Fibroblast of villous mesenchyme (primary cell): ENCODE data around the gene TMC8. TPM values are rescaled to one million over a fixed set of nuclear protein-coding genes. Genes with fewer than 3 reads are reported as not detected.

Experiments
- DNase-seq: peaks from one replicate; pipeline ENCODE4 v3.0.0-alpha.2; 2010; ENCODE audit warnings: low read depth
- H3K4me3 ChIP-seq: 2 replicates; pipeline ENCODE4 v1.5.1; 2011; ENCODE audit warnings: low read depth, mild to moderate bottlenecking, low read length
- total RNA-seq: library from RNA; depleted of rRNA; stranded (reverse); fragments of >200 nt; gene quantifications from 2 replicates; pipeline ENCODE4 v1.2.3, GENCODE V29; 2012
- TF ChIP-seq, protein P1 (sequence below): IDR thresholded peaks from 2 replicates; pipeline ENCODE4 v1.5.1; 2012; ENCODE audit warnings: low read depth, mild to moderate bottlenecking, low read length; ENCODE audit not compliant: insufficient read depth

Gene TMC8
- total RNA-seq, 1 donor, result not detected

DNA sequence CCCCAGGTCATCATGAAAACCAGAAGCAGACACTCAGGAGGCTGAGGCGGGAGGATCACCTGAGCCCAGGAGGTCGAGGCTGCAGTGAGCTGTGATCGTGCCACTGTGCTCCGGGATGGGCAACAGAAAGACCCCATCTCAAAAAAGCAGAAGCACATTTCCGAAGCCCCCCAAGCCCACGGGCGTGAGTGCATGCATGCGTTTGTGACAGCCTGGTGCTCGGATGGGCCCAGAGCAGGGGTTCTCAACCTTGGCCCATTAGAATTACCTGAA is 21.1 kb upstream of the TMC8 start:
- no peak for DNase-seq
- TF ChIP-seq, protein P1, sequence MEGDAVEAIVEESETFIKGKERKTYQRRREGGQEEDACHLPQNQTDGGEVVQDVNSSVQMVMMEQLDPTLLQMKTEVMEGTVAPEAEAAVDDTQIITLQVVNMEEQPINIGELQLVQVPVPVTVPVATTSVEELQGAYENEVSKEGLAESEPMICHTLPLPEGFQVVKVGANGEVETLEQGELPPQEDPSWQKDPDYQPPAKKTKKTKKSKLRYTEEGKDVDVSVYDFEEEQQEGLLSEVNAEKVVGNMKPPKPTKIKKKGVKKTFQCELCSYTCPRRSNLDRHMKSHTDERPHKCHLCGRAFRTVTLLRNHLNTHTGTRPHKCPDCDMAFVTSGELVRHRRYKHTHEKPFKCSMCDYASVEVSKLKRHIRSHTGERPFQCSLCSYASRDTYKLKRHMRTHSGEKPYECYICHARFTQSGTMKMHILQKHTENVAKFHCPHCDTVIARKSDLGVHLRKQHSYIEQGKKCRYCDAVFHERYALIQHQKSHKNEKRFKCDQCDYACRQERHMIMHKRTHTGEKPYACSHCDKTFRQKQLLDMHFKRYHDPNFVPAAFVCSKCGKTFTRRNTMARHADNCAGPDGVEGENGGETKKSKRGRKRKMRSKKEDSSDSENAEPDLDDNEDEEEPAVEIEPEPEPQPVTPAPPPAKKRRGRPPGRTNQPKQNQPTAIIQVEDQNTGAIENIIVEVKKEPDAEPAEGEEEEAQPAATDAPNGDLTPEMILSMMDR, result no peak
- H3K4me3 ChIP-seq, result no peak overlapping the region

DNA sequence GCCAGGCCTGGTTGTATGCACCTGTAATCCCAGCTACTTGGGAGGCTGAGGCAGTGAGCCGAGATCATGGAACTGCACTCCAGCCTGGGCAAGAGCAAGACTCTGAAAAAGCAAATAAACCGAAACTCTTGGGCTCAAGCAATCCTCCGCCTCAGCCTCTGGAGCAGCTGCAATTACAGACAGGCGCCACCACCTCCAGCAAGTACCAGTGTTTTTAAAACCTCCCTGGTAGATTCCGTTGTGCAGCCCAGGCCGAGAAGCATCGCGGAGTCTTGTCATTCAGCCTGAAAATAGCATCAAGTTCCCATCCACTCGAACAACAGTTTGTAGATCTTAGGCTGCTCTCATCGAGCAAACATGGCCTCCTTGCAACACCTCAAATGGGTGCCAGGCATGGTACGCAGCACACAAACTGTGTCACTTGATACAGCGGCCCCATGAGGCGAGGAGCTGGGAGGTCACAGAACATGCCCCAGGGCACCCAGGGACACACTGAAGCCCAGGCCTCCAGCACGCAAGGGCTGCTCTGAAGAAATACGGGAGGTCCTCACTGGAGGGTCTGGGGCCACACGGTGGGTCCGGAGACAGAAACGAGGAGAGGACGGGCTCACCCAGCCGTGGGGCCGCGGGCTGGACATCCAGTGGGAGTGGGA is 20.1 kb upstream of the TMC8 start:
- H3K4me3 ChIP-seq, result no peak overlapping the region
- DNase-seq, result no peak
- TF ChIP-seq, protein P1, result no peak

DNA sequence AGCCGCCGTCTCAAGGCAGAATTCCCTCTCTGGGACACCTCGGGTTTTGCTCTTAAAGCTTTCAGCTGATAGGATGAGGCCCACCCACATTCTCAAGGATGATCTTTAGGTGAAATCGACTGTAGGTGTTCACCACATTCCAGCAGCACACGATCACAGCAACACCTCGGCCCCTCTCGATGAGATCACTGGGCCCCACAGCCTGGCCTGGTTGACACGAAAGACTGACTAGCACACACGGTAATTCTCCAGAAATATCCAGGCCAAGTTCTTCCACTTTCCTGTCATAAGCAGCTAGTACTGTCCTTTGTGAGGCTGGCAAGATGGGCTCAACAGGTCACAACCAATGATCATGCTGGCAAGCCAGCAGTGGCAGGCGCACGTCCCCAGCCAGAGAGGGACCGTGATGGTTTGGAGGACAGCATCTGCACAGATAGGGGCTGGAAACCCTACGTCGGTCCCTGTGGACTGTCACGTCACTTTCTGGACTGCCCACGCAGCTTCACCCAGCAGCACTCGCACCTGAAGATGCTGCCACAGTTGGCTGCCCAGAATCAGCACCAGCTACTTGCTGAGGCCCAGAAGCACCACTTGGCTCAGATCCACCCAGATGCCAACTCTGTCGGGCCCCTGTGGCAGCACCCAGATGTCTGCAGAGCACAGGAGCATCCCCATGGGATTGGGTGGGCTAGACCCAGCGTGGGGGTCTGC is 19.4 kb upstream of the TMC8 start:
- DNase-seq, result no peak
- TF ChIP-seq, protein P1, result no peak

DNA sequence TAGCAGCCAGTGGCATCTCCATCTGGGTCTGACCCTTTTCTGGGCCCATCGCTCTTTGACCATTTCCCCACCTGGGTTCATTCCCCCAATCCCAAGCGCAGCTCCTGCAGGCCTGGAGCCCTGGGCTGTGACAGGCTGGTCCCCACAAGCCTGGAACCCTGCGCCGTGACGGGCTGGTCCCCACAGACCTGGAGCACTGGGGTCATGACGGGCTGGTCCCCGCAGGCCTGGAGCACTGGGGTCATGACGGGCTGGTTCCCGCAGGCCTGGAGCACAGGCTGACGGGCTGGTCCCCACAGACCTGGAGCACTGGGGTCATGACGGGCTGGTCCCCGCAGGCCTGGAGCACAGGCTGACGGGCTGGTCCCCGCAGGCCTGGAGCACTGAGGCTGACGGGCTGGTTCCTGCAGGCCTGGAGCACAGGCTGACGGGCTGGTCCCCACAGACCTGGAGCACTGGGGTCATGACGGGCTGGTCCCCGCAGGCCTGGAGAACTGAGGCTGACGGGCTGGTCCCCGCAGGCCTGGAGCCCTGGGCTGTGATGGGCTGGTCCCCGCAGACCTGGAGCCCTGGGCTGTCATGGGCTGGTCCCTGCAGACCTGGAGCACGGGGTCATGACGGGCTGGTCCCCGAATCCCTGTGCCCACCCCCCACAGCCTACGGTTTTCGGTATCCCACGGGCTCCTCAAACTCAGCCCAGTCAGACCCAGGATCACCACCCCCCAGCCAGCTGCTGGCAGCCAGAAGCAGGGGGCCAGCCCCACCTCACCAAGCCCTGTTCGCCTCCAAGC is 18.6 kb upstream of the TMC8 start:
- TF ChIP-seq, protein P1, result no peak
- H3K4me3 ChIP-seq, result no peak overlapping the region
- no peak for DNase-seq

More for the DNA sequence above, 19.4 kb upstream of the TMC8 start:
- H3K4me3 ChIP-seq, result no peak overlapping the region

DNA sequence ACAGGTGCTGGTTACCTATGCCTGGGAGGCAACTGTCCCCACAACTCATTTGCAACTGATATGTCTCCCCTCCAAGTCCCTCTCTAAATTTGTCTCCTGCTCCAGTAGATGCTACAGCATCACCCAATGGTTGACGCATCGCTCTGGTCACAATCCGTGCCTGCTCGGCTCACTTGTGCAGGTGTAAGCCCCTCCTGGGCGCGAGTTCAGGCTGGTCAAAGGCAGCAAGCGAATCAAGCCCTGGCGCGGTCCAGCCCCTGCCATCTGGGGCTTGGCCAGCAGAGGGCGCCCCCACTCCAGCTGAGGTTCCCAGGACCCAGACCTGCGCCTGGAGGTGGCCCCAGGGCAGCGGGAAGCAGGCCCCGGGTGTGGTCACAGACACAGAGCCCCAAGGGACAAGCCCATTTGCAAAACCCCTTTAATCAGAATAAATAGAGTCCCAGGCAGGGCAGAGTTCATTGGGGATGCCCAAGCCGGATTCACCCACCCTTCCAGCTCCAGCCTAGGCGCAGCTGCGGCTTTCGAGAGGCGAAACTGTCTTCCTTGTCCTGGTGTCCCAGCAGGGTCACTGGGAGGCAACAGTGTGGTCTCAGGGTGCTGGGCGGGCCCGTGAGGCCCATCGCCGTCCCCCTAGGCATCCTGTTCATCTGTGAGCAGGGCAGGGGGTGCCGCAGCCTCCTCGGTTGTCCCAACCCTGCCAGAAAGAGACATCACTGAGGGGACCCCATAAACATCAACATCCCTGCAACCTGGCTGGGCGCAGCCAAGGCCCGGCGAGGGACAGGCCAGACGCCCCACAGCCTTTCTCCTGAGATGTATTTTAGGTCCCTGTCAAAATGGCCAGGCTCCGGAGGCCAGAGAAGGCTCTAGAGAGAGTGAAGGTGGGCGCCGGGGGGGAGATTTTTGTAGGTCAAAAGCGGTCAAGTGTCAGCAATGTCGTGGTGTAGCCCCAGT is 17.8 kb upstream of the TMC8 start:
- TF ChIP-seq, protein P1, result peak; percentile 95
- H3K4me3 ChIP-seq, result no peak overlapping the region
- DNase-seq, result peak; percentile 48
